SU-DHL-6 (cell line): ENCODE measurements around the gene EFHC2.

ENCODE experiments used
- EZH2phosphoT487 ChIP-seq: fragments of 200-600 bp; sonication (generic), shearing (Covaris generic); conservative IDR thresholded peaks from 2 replicates; pipeline ENCODE4 v1.6.1; 2018; ENCODE audit warnings: mild to moderate bottlenecking, antibody characterized with exemption, low read length, moderate library complexity, mixed read lengths
- TF ChIP-seq, protein P1 (sequence below): fragments of 200-600 bp; sonication (generic); IDR thresholded peaks from one replicate; pipeline ENCODE4 v1.5.1; 2017; ENCODE audit warnings: antibody characterized with exemption, mild to moderate bottlenecking, low read length, moderate library complexity; ENCODE audit not compliant: insufficient read depth, poor library complexity, severe bottlenecking

DNA sequence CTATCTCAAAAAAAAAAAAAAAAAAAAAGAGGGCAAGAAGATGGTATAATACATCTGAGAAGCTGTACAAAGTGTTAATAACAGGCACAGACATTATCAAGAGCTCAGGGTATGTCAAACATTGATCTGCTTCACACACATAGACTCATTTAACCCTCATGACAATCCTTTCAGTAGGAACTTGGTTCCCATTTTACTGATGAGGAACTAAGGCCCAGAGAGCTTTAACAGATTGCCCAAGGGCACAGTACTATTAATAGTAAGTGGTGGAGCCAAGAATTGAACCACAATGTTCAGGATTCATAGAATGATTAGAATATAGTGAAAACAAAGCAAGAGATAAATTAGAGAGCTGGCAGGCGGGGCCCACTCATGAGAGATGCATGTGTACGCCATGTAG, 154.4 kb downstream of the EFHC2 start:
- TF ChIP-seq, protein P1, sequence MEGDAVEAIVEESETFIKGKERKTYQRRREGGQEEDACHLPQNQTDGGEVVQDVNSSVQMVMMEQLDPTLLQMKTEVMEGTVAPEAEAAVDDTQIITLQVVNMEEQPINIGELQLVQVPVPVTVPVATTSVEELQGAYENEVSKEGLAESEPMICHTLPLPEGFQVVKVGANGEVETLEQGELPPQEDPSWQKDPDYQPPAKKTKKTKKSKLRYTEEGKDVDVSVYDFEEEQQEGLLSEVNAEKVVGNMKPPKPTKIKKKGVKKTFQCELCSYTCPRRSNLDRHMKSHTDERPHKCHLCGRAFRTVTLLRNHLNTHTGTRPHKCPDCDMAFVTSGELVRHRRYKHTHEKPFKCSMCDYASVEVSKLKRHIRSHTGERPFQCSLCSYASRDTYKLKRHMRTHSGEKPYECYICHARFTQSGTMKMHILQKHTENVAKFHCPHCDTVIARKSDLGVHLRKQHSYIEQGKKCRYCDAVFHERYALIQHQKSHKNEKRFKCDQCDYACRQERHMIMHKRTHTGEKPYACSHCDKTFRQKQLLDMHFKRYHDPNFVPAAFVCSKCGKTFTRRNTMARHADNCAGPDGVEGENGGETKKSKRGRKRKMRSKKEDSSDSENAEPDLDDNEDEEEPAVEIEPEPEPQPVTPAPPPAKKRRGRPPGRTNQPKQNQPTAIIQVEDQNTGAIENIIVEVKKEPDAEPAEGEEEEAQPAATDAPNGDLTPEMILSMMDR = no peak
- TF ChIP-seq EZH2phosphoT487 = no peak
